Measurements from ENCODE around the gene PRF1.

The PRF1 gene

GRCh38 chr10:70557876-70558275 is 44.7 kb downstream of the PRF1 start:
- DNase-seq: no peak

- DNase-seq: no peak
These were observed 45.3 kb downstream of the PRF1 start for GRCh38 chr10:70557086-70557845.

- no peak for DNase-seq
These were observed 47.2 kb downstream of the PRF1 start for GRCh38 chr10:70555371-70555770.

- no peak for DNase-seq
These were observed 50.0 kb downstream of the PRF1 start for GRCh38 chr10:70552586-70552985.

GRCh38 chr10:70551971-70552422 is 50.5 kb downstream of the PRF1 start:
- no peak for DNase-seq

- no peak for DNase-seq
These were observed 51.1 kb downstream of the PRF1 start for GRCh38 chr10:70551466-70551865.

GRCh38 chr10:70550459-70550858 is 52.1 kb downstream of the PRF1 start:
- no peak for DNase-seq

- no peak for DNase-seq
These were observed 52.5 kb downstream of the PRF1 start for GRCh38 chr10:70549962-70550458.

GRCh38 chr10:70549351-70549961 is 53.1 kb downstream of the PRF1 start:
- DNase-seq: no peak
